ENCODE data around the gene BNIP3. TPM values are rescaled to one million over a fixed set of nuclear protein-coding genes. Genes with fewer than 3 reads are reported as not detected.

BNIP3 gene
- total RNA-seq (10 to 100 TPM; 39.8 to 40.7 TPM), polyA plus RNA-seq (26.3 TPM)

GRCh38 chr10:131981429-131982184 is at the start of gene BNIP3:
BNIP3 (minus strand) TSS chr10:131981923; CDS start chr10:131981806, 117 bp downstream.
- Histone ChIP-seq H3K4me3 (ENCODE audit: low read length) (peak within 1 kb of the TSS; percentile 74), H3K27ac (ENCODE audit: low read depth, low read length) (peak within 1 kb of the TSS; percentile 54), H3K27me3 (ENCODE audit: insufficient read depth, low read length, poor library complexity, severe bottlenecking) (no peaks in the 10 kb centered on the region), H3K4me1 (ENCODE audit: insufficient read depth, low read length) (peaks cover 41% of the 10 kb centered on the region), H3K9me3 (ENCODE audit: low read length) (no peaks in the 10 kb centered on the region), H3K36me3 (ENCODE audit: insufficient read depth, low read length) (no peaks in the 10 kb centered on the region)
- peak; percentile 91 to 95 (median 94) for DNase-seq
- ChIA-PET CTCF (interaction anchor here (0.9 to 1.5 kb wide), 3 partner anchors 9 to 96 kb away, joined by 3 to 9 read pairs (median 6); no protein-coding TSS in a partner anchor), POLR2A (interaction anchor here (0.9 to 1.2 kb wide), 2 partner anchors 17 to 81 kb away, joined by 3 to 4 read pairs; no protein-coding TSS in a partner anchor)
- Mint-ChIP-seq H3K27me3 (peaks cover 0 to 1% of the 10 kb centered on the region in 2 donors), H3K9me3 (no peaks in the 10 kb centered on the region), H3K36me3 (peaks cover 0 to 7% (median 0%) of the 10 kb centered on the region in 3 donors), H3K4me3 (peak within 1 kb of the TSS; percentile 80 to 93 (median 83)), H3K27ac (peak within 1 kb of the TSS; percentile 42 to 90 (median 78)), H3K4me1 (peaks cover 32 to 46% (median 40%) of the 10 kb centered on the region in 3 donors)

- Histone ChIP-seq H3K27me3 (ENCODE audit: insufficient read depth, low read length, poor library complexity, severe bottlenecking) (peaks cover 6% of the 10 kb centered on the region), H3K4me3 (ENCODE audit: low read length) (no peak overlapping the region), H3K36me3 (ENCODE audit: insufficient read depth, low read length) (no peaks in the 10 kb centered on the region), H3K9me3 (ENCODE audit: low read length) (no peaks in the 10 kb centered on the region), H3K4me1 (ENCODE audit: insufficient read depth, low read length) (no peaks in the 10 kb centered on the region), H3K27ac (ENCODE audit: low read depth, low read length) (no peak overlapping the region)
- Mint-ChIP-seq H3K36me3 (peaks cover 0 to 2% (median 0%) of the 10 kb centered on the region in 3 donors), H3K4me3 (no peak overlapping the region), H3K9me3 (peaks cover 0 to 1% (median 0%) of the 10 kb centered on the region in 5 donors), H3K27me3 (peaks cover 48 to 69% of the 10 kb centered on the region in 2 donors), H3K27ac (no peak overlapping the region), H3K4me1 (peaks cover 0 to 8% (median 3%) of the 10 kb centered on the region in 3 donors)
- DNase-seq = no peak
- ChIA-PET POLR2A (no interaction called here), CTCF (no interaction called here)
Observed at GRCh38 chr10:132030898-132031463, 49.3 kb upstream of the BNIP3 start.

DNA sequence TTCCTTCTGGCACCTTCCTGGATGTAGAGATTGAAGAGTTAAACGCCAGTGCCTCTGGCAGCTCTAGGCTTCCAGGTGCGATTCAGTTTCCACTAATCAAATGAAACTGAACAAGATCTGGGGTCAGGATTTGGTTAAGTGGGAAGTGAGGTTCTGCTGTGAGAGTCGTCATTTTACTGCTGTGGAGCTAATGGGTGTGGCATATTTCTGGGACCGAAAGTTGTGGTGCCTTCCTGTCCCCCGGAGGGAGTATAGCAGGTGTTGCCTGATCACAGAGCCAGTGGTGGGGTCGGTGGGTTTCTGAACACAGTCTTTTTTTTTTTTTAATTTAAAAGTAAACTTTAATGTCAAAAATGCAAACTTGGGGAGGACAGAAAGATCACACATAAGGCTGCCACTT is 47.0 kb upstream of the BNIP3 start:
- no peak for DNase-seq
- POLR2A ChIA-PET = no interaction called here
- peaks cover 0 to 1% (median 0%) of the 10 kb centered on the region in 5 donors for H3K9me3 Mint-ChIP-seq
- H3K36me3 Mint-ChIP-seq = peaks cover 0 to 2% (median 0%) of the 10 kb centered on the region in 3 donors
- CTCF ChIA-PET = no interaction called here
- peaks cover 0 to 5% (median 3%) of the 10 kb centered on the region in 3 donors for H3K4me1 Mint-ChIP-seq
- no peak overlapping the region for H3K27ac ChIP-seq (ENCODE audit: low read depth, low read length)
- H3K4me3 ChIP-seq (ENCODE audit: low read length) = no peak overlapping the region
- H3K27me3 Mint-ChIP-seq = peaks cover 37 to 66% of the 10 kb centered on the region in 2 donors
- H3K9me3 ChIP-seq (ENCODE audit: low read length) = no peaks in the 10 kb centered on the region
- H3K4me3 Mint-ChIP-seq = no peak overlapping the region
- no peaks in the 10 kb centered on the region for H3K4me1 ChIP-seq (ENCODE audit: insufficient read depth, low read length)
- H3K27ac Mint-ChIP-seq = no peak overlapping the region
- no peaks in the 10 kb centered on the region for H3K36me3 ChIP-seq (ENCODE audit: insufficient read depth, low read length)
- H3K27me3 ChIP-seq (ENCODE audit: insufficient read depth, low read length, poor library complexity, severe bottlenecking) = no peaks in the 10 kb centered on the region

DNA sequence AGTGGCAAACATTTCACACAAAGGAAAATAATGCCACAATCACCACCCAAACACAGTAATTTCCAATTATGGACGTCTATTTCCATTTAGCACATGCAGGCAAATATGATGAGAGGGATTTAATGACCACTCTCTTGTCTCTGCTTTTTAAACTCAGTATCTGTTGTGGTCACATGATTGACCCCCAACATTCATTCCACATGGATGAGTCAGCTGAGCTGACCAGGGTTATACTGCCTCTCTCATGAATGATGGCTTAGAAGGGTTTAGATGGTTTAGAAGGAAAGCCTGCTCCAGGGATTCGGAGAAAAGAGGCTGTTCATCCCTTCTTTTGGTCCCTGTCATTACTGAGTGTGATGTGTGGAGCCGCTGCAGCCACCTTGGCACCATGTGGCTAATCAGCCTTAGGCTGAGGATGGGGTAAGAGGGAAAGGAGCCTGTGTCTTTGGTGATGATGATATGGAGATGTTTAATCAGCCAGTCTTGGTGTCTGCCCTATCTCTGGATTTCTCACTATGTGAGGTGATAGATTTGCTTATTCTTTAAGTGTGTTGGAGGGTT is 45.8 kb upstream of the BNIP3 start:
- Histone ChIP-seq H3K9me3 (ENCODE audit: low read length) (no peaks in the 10 kb centered on the region), H3K4me1 (ENCODE audit: insufficient read depth, low read length) (peaks cover 7% of the 10 kb centered on the region), H3K27ac (ENCODE audit: low read depth, low read length) (no peak overlapping the region), H3K36me3 (ENCODE audit: insufficient read depth, low read length) (no peaks in the 10 kb centered on the region), H3K4me3 (ENCODE audit: low read length) (no peak overlapping the region), H3K27me3 (ENCODE audit: insufficient read depth, low read length, poor library complexity, severe bottlenecking) (no peaks in the 10 kb centered on the region)
- Mint-ChIP-seq H3K9me3 (peaks cover 0 to 1% (median 0%) of the 10 kb centered on the region in 5 donors), H3K4me1 (peaks cover 6 to 11% (median 8%) of the 10 kb centered on the region in 3 donors), H3K27ac (no peak overlapping the region), H3K27me3 (peaks cover 35 to 60% of the 10 kb centered on the region in 2 donors), H3K4me3 (no peak overlapping the region), H3K36me3 (peaks cover 0 to 2% (median 0%) of the 10 kb centered on the region in 3 donors)
- ChIA-PET CTCF (no interaction called here), POLR2A (no interaction called here)
- no peak for DNase-seq

- CTCF ChIA-PET = interaction anchor here (0.7 to 4.0 kb wide), 36 partner anchors 9 to 1806 kb away, joined by 3 to 79 read pairs (median 4); partner anchors contain the start of gene PPP2R2D
- peak overlapping the region in 4 of 7 donors; percentile 13 to 55 (median 48) for H3K4me3 Mint-ChIP-seq
Observed at GRCh38 chr10:132023092-132023811, 41.5 kb upstream of the BNIP3 start.

DNA sequence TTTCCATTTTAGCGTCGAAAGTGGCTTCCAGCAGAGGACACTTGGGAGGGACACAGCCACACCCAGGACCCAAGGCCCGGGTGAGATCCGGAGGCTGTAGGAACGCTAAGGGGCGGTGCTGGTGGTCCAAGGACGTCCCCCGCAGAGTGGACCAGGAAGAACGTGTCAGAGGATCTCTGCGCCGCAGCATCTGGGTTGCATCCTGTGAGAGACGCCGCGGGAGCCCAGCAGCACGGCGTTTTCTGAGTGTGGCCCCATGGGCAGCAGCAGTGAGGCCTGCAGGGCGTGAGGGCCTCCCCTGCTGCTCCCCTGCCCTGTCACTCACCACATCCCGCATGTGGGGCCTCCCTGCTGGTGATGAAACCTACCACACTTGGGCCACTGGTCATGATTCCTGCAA is 40.5 kb upstream of the BNIP3 start:
- POLR2A ChIA-PET = interaction anchor here (1.3 kb wide), 1 partner anchor 136 kb away, joined by 3 read pairs; no protein-coding TSS in a partner anchor
- Mint-ChIP-seq H3K4me1 (peaks cover 6 to 11% (median 8%) of the 10 kb centered on the region in 3 donors), H3K27me3 (peaks cover 11 to 29% of the 10 kb centered on the region in 2 donors), H3K27ac (no peak overlapping the region), H3K4me3 (no peak overlapping the region), H3K9me3 (peaks cover 0 to 1% (median 0%) of the 10 kb centered on the region in 5 donors), H3K36me3 (no peaks in the 10 kb centered on the region)
- CTCF ChIA-PET = interaction anchor here (0.7 to 4.0 kb wide), 24 partner anchors 8 to 1805 kb away, joined by 3 to 79 read pairs (median 4); no protein-coding TSS in a partner anchor
- no peak for DNase-seq
- peaks cover 7% of the 10 kb centered on the region for H3K4me1 ChIP-seq (ENCODE audit: insufficient read depth, low read length)
- no peaks in the 10 kb centered on the region for H3K27me3 ChIP-seq (ENCODE audit: insufficient read depth, low read length, poor library complexity, severe bottlenecking)
- no peak overlapping the region for H3K4me3 ChIP-seq (ENCODE audit: low read length)
- H3K27ac ChIP-seq (ENCODE audit: low read depth, low read length) = no peak overlapping the region
- H3K36me3 ChIP-seq (ENCODE audit: insufficient read depth, low read length) = no peaks in the 10 kb centered on the region
- H3K9me3 ChIP-seq (ENCODE audit: low read length) = no peaks in the 10 kb centered on the region

More at GRCh38 chr10:132023092-132023811, 41.5 kb upstream of the BNIP3 start:
- Mint-ChIP-seq H3K27ac (peak overlapping the region in 1 of 8 donors; percentile 12), H3K4me1 (peaks cover 6 to 11% (median 8%) of the 10 kb centered on the region in 3 donors), H3K36me3 (no peaks in the 10 kb centered on the region), H3K9me3 (peaks cover 0 to 1% (median 0%) of the 10 kb centered on the region in 5 donors), H3K27me3 (peaks cover 15 to 31% of the 10 kb centered on the region in 2 donors)
- Histone ChIP-seq H3K4me3 (ENCODE audit: low read length) (no peak overlapping the region), H3K4me1 (ENCODE audit: insufficient read depth, low read length) (peaks cover 7% of the 10 kb centered on the region), H3K9me3 (ENCODE audit: low read length) (no peaks in the 10 kb centered on the region), H3K36me3 (ENCODE audit: insufficient read depth, low read length) (no peaks in the 10 kb centered on the region), H3K27ac (ENCODE audit: low read depth, low read length) (no peak overlapping the region), H3K27me3 (ENCODE audit: insufficient read depth, low read length, poor library complexity, severe bottlenecking) (no peaks in the 10 kb centered on the region)
- POLR2A ChIA-PET = interaction anchor here (1.3 kb wide), 1 partner anchor 137 kb away, joined by 3 read pairs; no protein-coding TSS in a partner anchor
- peak; percentile 54 to 79 (median 62) for DNase-seq

DNA sequence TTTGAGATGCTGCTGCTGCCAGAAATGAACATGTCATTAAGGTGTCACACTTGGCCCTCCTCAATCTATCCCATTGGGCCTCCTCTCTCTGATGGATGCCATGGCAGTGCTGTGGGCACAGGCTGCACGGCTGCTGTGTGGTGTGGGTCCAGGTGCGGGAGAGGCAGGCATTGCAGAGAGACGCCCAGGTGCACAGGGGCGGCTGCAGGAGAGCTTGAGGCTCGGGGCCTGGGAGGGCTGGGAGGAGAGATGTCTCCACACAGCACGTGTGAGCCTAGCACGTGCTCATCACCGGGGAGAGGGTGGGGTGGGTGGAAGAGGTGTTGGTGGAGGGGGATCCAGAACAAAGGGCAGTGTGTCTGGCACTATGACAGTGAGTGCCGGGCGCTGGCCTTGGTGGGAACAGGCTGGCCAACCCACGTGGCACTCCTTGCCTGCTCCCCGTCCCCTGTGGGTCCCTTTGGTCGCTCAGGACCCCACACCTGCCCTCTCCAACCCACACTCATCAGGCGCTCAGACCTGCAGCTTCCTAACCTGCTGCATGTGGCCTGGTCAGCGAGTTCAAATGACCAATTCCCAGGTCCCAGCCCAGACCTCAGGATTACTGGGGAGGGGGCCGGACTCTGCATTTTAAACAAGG is 39.9 kb upstream of the BNIP3 start:
- Mint-ChIP-seq H3K9me3 (no peaks in the 10 kb centered on the region), H3K27me3 (peaks cover 11 to 25% of the 10 kb centered on the region in 2 donors), H3K27ac (no peak overlapping the region), H3K4me1 (peaks cover 6 to 11% (median 8%) of the 10 kb centered on the region in 3 donors), H3K4me3 (no peak overlapping the region), H3K36me3 (no peaks in the 10 kb centered on the region)
- Histone ChIP-seq H3K4me3 (ENCODE audit: low read length) (no peak overlapping the region), H3K4me1 (ENCODE audit: insufficient read depth, low read length) (peaks cover 7% of the 10 kb centered on the region), H3K27me3 (ENCODE audit: insufficient read depth, low read length, poor library complexity, severe bottlenecking) (no peaks in the 10 kb centered on the region), H3K27ac (ENCODE audit: low read depth, low read length) (no peak overlapping the region), H3K9me3 (ENCODE audit: low read length) (no peaks in the 10 kb centered on the region), H3K36me3 (ENCODE audit: insufficient read depth, low read length) (no peaks in the 10 kb centered on the region)
- ChIA-PET CTCF (interaction anchor here (1.8 to 4.0 kb wide), 4 partner anchors 114 to 135 kb away, joined by 4 to 79 read pairs (median 20); no protein-coding TSS in a partner anchor), POLR2A (no interaction called here)
- DNase-seq = no peak
